Activated CD8-positive, alpha-beta memory T cell treated with anti-CD3 and anti-CD28 coated beads, Interleukin-2, amount 50 U/mL, for 24 hours (primary cell): ENCODE measurements around the gene IFT172.

ENCODE experiments used
- DNase-seq: peaks from one replicate; pipeline ENCODE4 v3.0.0-alpha.2; 2020; ENCODE audit errors: extremely low read depth

The IFT172 gene

GRCh38 chr2:27422958-27423357, 66.6 kb downstream of the IFT172 start:
- DNase-seq, result no peak

GRCh38 chr2:27421660-27422250, 67.8 kb downstream of the IFT172 start:
- DNase-seq, result no peak

GRCh38 chr2:27420996-27421395, 68.5 kb downstream of the IFT172 start:
- DNase-seq, result no peak

DNA sequence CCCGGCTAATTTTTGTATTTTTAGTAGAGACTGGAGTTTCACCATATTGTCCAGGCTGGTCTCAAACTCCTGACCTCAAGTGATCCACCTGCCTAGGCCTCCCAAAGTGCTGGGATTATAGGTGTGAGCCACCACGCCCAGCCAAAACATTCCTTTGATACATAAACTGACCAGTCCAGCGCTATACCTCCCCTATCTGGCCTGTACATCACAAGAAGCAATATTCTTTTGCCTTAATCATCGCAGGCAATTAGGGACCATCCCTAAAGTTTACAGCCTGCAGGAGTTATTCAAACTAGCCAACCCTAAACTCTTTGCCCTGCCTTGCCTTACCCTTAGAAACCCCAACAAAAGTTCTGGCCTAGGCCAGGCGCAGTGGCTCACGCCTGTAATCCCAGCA, 73.4 kb downstream of the IFT172 start:
- DNase-seq, result no peak

DNA sequence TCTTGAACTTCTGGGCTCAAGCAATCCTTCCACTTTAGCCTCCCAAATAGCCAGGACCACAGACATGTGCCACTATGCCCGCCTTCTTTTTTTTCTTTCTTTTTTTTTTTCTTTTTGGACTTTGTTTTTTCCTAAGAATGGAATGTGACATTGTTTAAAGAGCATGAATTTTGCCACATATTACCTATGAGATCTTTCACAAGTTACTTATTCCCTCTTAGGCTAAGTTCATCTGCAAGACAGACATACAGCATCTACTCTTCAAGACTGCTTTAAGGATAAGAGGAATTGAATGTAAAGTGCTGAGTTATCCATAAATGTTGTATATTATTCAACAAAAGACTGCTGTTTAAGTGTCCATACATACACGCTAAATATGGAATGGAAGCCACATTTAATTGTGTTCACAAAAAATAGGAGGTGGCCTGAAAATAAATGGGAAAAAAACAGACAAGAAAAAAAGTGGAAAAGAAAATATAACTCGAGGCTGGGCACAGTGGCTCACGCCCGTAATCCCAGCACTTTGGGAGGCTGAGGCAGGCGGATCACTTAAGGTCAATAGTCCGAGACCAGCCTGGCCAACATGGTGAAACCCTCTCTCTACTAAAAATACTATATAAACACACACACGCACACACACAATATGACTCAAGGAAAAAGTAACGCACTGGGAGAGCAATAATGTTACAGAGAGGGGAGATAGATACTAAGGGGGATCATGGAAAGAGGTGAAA, 77.0 kb downstream of the IFT172 start:
- DNase-seq, result no peak

DNA sequence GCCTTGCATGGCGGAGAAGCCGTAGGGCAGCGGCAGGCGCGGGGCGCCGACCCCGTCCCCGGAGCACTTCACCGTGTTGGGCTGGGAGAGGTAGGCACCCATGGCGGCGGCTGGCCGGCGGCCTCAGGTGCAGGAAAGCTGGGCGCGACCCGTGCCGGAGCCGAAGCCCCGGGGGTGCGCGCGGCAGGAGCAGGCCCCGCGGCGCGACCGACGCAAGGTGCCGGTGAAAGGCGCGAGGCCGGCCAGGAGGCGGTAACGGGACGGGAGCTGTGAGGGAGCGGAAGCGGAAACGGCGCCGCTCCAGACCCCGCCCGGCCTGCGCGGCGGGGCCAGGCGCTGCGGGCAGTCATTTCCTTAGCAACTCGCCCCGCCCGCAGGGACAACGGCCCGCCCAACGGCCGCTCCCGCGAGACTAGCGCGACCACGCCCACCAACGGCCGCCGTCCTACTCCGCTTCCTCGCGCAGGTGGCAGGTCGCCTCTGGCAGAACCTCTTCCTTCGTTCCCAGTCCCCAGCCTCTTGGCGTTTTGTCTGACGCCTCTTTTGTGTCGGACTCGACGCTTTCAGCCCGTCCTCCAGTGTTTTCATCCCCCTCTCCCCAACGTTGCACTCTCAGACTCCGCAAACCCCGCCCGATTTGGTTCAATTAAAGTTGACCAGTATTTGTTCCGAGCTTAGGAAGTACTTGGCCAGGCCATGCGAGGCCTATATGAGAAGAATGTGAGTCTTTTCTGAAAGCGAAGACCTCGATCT, 80.0 kb downstream of the IFT172 start, which contains the start of gene PPM1G:
Gene PPM1G, minus strand, starts transcription at position 271 of the 753 bp plus-strand sequence. Its CDS starts 169 bp downstream, at position 102.
- DNase-seq, result peak; percentile 87

DNA sequence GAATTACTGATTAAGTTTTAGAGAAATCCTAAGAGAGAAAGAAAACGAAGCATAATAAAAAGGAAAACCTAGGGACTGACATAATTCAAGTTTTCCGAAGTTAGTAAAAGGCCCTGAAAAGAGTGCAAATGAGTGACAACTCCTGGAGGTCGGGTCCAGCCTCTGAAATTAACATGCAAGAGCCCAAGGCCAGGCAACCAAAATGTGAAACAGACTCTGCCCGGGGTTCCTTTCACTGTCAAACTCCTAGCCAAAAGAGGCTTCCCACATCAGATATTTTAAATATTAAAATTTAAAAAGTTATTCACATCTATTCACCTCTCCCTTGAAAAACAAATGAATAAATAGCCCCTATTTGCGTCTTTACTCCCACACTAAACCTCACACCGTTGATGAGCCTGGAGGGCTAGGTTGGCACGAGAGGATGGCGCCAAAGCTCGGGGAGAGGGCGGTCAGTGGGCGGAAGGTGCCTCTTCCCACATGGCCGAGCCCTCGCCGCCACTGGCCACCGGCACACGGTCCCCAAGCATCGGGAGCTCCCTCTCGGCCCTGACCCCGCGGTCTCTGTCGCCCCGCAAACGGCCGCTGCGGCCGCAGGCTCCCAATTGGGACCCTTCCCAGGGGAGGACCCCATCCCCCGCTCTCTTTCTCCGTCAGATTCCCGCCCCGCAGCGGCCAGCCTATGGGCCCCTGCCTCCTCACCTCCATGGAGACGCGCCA, 80.8 kb downstream of the IFT172 start:
- no peak for DNase-seq

GRCh38 chr2:27407798-27408491, 81.6 kb downstream of the IFT172 start:
- DNase-seq, result no peak

DNA sequence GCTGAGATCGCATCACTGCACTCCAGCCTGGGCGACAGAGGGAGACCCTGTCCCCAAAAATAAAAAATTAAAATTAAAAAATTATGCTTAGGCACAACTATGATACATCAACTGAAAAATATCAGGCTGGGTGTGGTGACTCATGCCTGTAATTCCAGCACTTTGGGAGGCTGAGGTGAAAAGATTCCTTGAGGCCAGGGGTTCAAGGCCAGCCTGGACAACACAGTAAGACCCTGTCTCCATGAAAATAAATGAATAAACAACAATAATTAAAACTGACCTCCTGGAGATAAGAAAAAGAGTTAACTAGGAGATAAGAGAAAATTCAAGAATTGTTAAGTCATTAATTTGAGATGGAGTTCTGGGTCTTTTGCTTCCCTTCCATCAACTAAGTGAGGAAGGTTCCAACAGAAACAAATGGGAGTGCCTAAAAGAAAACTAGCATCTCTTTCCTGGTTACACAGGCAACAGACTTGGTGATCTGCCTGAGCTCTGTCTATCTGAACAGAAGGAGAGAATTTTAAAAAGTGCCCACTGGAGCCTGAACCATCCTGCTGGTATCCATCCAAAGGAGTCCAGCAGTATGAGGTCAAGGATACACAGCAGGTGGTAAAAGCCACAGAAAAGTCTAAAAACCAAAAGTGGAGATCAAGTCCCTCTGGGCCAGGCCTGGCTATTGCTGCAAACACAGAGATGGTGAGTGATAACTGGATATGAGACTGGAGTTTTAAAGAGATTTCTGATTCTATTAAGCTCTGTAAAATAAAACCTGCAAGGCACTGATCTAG, 89.0 kb downstream of the IFT172 start:
- no peak for DNase-seq

DNA sequence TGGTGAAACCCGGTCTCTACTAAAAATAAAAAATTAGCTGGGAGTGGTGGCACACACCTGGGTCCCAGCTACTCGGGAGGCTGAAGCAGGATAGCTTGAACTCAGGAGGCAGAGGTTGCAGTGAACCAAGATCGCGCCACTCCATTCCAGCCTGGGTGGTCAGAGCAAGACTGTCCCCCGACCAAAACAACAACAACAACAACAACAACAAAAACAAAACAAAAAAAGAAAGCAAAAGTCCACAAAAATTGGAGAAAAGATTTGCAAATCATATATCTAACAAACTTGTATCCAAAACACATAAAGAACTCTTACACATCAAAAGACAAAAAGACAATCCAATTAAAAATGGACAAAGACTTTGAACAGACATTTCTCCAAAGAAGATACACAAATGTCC, 90.6 kb downstream of the IFT172 start:
- no peak for DNase-seq
